ENCODE data around the gene TRIP13. TPM values are rescaled to one million over a fixed set of nuclear protein-coding genes. Genes with fewer than 3 reads are reported as not detected.

The TRIP13 gene
- total RNA-seq, 1 experiment from 2014 or later, result 69.0 TPM

- DNase-seq (no peak), ATAC-seq (no peak)
- ChIA-PET CTCF (no interaction called here), POLR2A (ENCODE audit: unreplicated experiment) (no interaction called here)
- Histone ChIP-seq H4K20me1 (ENCODE audit: low read length) (no peaks in the 10 kb centered on the region), H3K9ac (ENCODE audit: low read length) (no peak overlapping the region), H3K9me3 (ENCODE audit: low read length) (no peaks in the 10 kb centered on the region), H3K27me3 (ENCODE audit: low read length) (peaks cover 55% of the 10 kb centered on the region), H3F3A (ENCODE audit: low read length, unreplicated experiment) (no peaks in the 10 kb centered on the region), H3K79me2 (ENCODE audit: low read length) (no peaks in the 10 kb centered on the region), H2AFZ (ENCODE audit: low read length) (no peak overlapping the region), H3K9me2 (replicated peaks; ENCODE audit: low read length) (no peaks in the 10 kb centered on the region), H3K36me3 (ENCODE audit: low read depth, low read length) (no peaks in the 10 kb centered on the region), H3K4me2 (ENCODE audit: low read length) (no peak overlapping the region), H3K4me1 (ENCODE audit: insufficient read depth, low read length) (no peaks in the 10 kb centered on the region), H3K4me3 (ENCODE audit: low read length) (no peak overlapping the region), H3K27ac (ENCODE audit: low read length) (no peak overlapping the region)
- BruUV-seq (replicated peaks), result no TSS peak
- TF ChIP-seq EZH2 (IDR thresholded peaks at IDR 0.05; ENCODE audit: low read length, unreplicated experiment) (no peak), EZH2phosphoT487 (IDR thresholded peaks at IDR 0.05; ENCODE audit: borderline replicate concordance, low read length) (no peak), CTCF (conservative IDR thresholded peaks at IDR 0.05; ENCODE audit: low read depth, low read length) (no peak)
- intact Hi-C loops (cut with micrococcal nuclease), result no loop called here
Measured at GRCh38 chr5:944992-945685, 52.5 kb downstream of the TRIP13 start.

GRCh38 chr5:945691-946551 is 53.2 kb downstream of the TRIP13 start:
- Histone ChIP-seq H3K9me3 (ENCODE audit: low read length) (0 out of 2 replicates have a peak, but pooled peaks cover 3% of the 10 kb centered on the region), H3K4me3 (ENCODE audit: low read length) (no peak overlapping the region), H3K4me1 (ENCODE audit: insufficient read depth, low read length) (no peaks in the 10 kb centered on the region), H2AFZ (ENCODE audit: low read length) (no peak overlapping the region), H4K20me1 (ENCODE audit: low read length) (no peaks in the 10 kb centered on the region), H3K4me2 (ENCODE audit: low read length) (no peak overlapping the region), H3K9me2 (replicated peaks; ENCODE audit: low read length) (no peaks in the 10 kb centered on the region), H3K27me3 (ENCODE audit: low read length) (peaks cover 58% of the 10 kb centered on the region), H3K79me2 (ENCODE audit: low read length) (no peaks in the 10 kb centered on the region), H3F3A (ENCODE audit: low read length, unreplicated experiment) (no peaks in the 10 kb centered on the region), H3K9ac (ENCODE audit: low read length) (no peak overlapping the region), H3K27ac (ENCODE audit: low read length) (no peak overlapping the region), H3K36me3 (ENCODE audit: low read depth, low read length) (no peaks in the 10 kb centered on the region)
- intact Hi-C loops (cut with micrococcal nuclease), result no loop called here
- POLR2A ChIA-PET (ENCODE audit: unreplicated experiment), result no interaction called here
- TF ChIP-seq EZH2phosphoT487 (IDR thresholded peaks at IDR 0.05; ENCODE audit: borderline replicate concordance, low read length) (no peak), EZH2 (IDR thresholded peaks at IDR 0.05; ENCODE audit: low read length, unreplicated experiment) (no peak), CTCF (conservative IDR thresholded peaks at IDR 0.05; ENCODE audit: low read depth, low read length) (no peak)
- BruUV-seq (replicated peaks), result no TSS peak
- CTCF ChIA-PET, result no interaction called here
- DNase-seq (no peak), ATAC-seq (peak; percentile 43; the same call in 1 of the 2 replicates)

Data from PC-3 (cell line).